Umbilical cord (tissue), 2 donors: ENCODE data around the gene CLDN4. TPM values are rescaled to one million over a fixed set of nuclear protein-coding genes. Genes with fewer than 3 reads are reported as not detected.

Experiments used
- DNase-seq: peaks from one replicate; pipeline ENCODE4 v3.0.0-alpha.2; 2015; ENCODE audit warnings: low spot score
- total RNA-seq: library from RNA; depleted of rRNA; stranded (reverse); fragments of >200 nt; gene quantifications from one replicate; pipeline ENCODE4 v1.2.3, GENCODE V29; 2014; ENCODE audit warnings: low replicate concordance; ENCODE audit not compliant: insufficient read depth

CLDN4 gene
- total RNA-seq, 1 donor from 2014 or later: 17.6 TPM

- DNase-seq: peak; percentile 96
These were observed 11.5 kb downstream of the CLDN4 start, which contains the start of gene METTL27 for GRCh38 chr7:73842067-73842976. METTL27 (minus strand) TSS chr7:73842516; CDS start chr7:73842140, 376 bp downstream.

GRCh38 chr7:73844131-73844547 lies 13.3 kb downstream of the CLDN4 start:
- peak; percentile 26 for DNase-seq

- DNase-seq: peak; percentile 78
These were observed 14.2 kb downstream of the CLDN4 start for GRCh38 chr7:73844848-73845460.

- DNase-seq: peak; percentile 97
These were observed 15.0 kb downstream of the CLDN4 start for GRCh38 chr7:73845701-73846195.

GRCh38 chr7:73847941-73848723 lies 17.3 kb downstream of the CLDN4 start:
- DNase-seq: no peak

GRCh38 chr7:73850781-73851207 lies 20.0 kb downstream of the CLDN4 start:
- DNase-seq: peak; percentile 90

GRCh38 chr7:73851410-73852338 lies 20.9 kb downstream of the CLDN4 start:
- DNase-seq: peak; percentile 89

GRCh38 chr7:73852500-73852899 lies 21.7 kb downstream of the CLDN4 start:
- DNase-seq: no peak

- no peak for DNase-seq
These were observed 26.1 kb downstream of the CLDN4 start for GRCh38 chr7:73856941-73857340.

GRCh38 chr7:73858807-73859206 lies 28.0 kb downstream of the CLDN4 start:
- no peak for DNase-seq

GRCh38 chr7:73860859-73861258 lies 30.1 kb downstream of the CLDN4 start, which contains the start of gene TMEM270:
TMEM270 (plus strand) TSS chr7:73861159; CDS start chr7:73861195, 36 bp downstream.
- DNase-seq: no peak

GRCh38 chr7:73861305-73861704 lies 30.5 kb downstream of the CLDN4 start:
- DNase-seq: no peak

GRCh38 chr7:73864981-73865711 lies 34.4 kb downstream of the CLDN4 start:
- DNase-seq: no peak

GRCh38 chr7:73865738-73866445 lies 35.1 kb downstream of the CLDN4 start:
- DNase-seq: peak; percentile 74

GRCh38 chr7:73866446-73866767 lies 35.6 kb downstream of the CLDN4 start:
- no peak for DNase-seq

- peak; percentile 60 for DNase-seq
These were observed 38.4 kb downstream of the CLDN4 start for GRCh38 chr7:73869011-73869798.

- DNase-seq: peak; percentile 43
These were observed 39.3 kb downstream of the CLDN4 start for GRCh38 chr7:73870041-73870492.
